ENCODE measurements around the gene UQCC3. TPM values are rescaled to one million over a fixed set of nuclear protein-coding genes. Genes with fewer than 3 reads are reported as not detected.

The UQCC3 gene
- total RNA-seq, 2 donors from 2014 or later: 13.9 to 23.2 TPM

DNA sequence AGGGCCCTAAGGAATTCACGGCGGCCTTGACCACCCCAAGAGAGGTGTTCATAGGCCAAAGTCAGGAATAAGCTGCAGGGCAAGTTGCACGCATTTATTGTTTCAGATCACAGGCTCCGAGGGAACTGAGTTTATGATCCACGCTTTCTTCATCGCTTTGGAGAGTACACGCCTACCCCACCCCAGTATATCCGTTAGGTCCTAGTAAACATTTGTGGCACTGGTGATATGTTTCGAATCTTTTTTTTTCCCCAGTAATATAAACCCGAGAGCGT, 25.9 kb upstream of the UQCC3 start:
- DNase-seq: no peak
- intact Hi-C loops (cut with DNase I): no loop called here
- H3K9me3 ChIP-seq: no peaks in the 10 kb centered on the region
- TF ChIP-seq, protein P1, sequence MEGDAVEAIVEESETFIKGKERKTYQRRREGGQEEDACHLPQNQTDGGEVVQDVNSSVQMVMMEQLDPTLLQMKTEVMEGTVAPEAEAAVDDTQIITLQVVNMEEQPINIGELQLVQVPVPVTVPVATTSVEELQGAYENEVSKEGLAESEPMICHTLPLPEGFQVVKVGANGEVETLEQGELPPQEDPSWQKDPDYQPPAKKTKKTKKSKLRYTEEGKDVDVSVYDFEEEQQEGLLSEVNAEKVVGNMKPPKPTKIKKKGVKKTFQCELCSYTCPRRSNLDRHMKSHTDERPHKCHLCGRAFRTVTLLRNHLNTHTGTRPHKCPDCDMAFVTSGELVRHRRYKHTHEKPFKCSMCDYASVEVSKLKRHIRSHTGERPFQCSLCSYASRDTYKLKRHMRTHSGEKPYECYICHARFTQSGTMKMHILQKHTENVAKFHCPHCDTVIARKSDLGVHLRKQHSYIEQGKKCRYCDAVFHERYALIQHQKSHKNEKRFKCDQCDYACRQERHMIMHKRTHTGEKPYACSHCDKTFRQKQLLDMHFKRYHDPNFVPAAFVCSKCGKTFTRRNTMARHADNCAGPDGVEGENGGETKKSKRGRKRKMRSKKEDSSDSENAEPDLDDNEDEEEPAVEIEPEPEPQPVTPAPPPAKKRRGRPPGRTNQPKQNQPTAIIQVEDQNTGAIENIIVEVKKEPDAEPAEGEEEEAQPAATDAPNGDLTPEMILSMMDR (IDR thresholded peaks at IDR 0.05): no peak
- H3K27ac ChIP-seq: peak overlapping the region; percentile 80
- peaks cover 12% of the 10 kb centered on the region for H3K4me1 ChIP-seq
- no peaks in the 10 kb centered on the region for H3K36me3 ChIP-seq
- peak overlapping the region; percentile 68 to 92 for H3K9ac ChIP-seq (ENCODE audit: low read depth in 2 of 2, low read length in 2 of 2)
- H3K27me3 ChIP-seq: no peaks in the 10 kb centered on the region
- H3K4me3 ChIP-seq: peak overlapping the region; percentile 93

DNA sequence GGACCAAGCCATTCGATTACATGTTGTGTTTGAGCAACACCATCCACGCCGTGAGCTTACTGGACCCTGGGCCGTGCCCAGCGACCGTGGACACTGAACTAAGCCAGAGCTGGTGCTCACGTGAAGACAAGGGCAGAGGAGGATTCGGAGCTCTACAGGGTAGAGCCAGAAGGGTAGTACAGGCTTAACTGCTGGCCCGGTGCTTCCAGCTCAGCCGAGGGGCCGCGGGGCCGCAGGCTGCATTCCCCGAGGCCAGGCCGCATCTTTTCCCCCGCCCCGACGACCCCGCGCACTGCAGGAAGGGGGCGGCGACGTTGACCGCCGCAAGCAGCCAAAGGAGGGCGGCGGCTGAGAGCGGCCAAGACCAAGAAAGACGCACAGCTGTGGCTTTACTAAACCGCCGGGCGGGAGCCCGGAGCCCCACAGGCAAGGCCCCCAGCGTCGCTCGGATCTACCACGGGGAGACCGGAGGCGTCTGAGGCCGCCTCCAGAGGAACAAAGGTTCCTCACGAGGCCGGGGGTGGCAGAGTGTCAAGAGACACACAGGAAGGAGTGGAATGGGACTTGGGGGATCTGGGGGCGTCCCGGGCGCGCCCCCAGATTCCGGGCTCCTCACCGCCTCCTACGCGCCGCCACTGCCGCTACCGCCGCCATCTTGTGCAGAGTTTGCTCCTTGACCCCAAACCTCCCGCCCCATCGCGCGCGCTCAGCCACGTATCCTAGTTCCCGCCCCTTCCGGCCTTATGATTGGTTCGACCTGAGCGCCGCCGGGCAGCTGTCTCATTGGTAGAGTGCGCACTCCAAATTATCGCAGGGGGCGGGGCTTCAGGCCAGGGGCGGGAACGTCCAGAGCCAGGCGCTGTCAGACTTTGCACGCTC, 25.3 kb upstream of the UQCC3 start, which contains the start of gene GANAB:
Gene GANAB (minus strand): TSS at position 668 of the 879 bp plus-strand sequence. CDS start 14 bp downstream, at position 654.
- no peaks in the 10 kb centered on the region for H3K9me3 ChIP-seq
- peak; percentile 100 for DNase-seq
- TF ChIP-seq, protein P1 (IDR thresholded peaks at IDR 0.05): no peak
- peak within 1 kb of the TSS; percentile 93 for H3K4me3 ChIP-seq
- no peaks in the 10 kb centered on the region for H3K27me3 ChIP-seq
- intact Hi-C loops (cut with DNase I): no loop called here
- H3K36me3 ChIP-seq: no peaks in the 10 kb centered on the region
- H3K9ac ChIP-seq (ENCODE audit: low read depth in 2 of 2, low read length in 2 of 2): peak within 1 kb of the TSS; percentile 68 to 92
- peaks cover 12% of the 10 kb centered on the region for H3K4me1 ChIP-seq
- peak within 1 kb of the TSS; percentile 80 for H3K27ac ChIP-seq

DNA sequence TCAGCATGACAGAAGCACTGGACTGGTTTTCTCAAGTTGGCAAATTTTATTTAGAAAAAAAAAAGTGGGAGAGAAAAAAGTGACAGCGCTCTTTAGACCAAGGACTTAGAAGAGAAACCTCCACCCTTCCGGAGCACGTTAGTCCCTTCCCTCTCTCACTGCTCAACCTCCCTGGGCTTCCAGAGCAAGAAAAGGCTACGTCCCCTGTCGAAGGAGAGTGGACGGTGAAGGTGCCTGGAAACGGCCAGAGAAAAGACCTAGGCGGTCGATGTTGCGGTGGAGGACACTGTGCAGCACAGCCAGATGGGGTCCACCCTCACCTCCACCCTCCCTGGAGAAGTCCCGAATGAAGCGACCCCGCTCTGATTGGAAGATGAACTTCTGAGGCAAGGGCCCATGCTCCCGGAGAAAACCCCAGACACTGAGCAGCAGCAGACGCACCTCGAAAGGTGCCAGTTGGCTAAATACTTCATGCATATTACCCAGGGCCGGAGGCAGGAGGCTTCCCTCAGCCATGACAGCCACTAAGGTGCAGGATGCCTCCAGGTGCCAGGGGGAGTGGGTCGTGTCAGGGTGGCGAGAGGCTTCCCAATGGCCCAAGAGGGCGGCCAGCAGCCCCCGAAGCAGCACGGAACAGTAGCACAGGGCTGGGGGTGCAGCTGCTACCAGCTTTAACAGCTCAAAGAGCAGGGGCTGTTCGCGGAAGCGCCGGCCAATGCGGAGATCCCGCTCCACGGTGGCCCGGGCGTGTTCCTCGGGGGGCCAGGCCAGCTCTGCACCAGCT, 24.5 kb upstream of the UQCC3 start:
- no peak overlapping the region for H3K27ac ChIP-seq
- no peak overlapping the region for H3K4me3 ChIP-seq
- H3K4me1 ChIP-seq: peaks cover 16% of the 10 kb centered on the region
- TF ChIP-seq, protein P1 (IDR thresholded peaks at IDR 0.05): no peak
- H3K9me3 ChIP-seq: no peaks in the 10 kb centered on the region
- no peaks in the 10 kb centered on the region for H3K27me3 ChIP-seq
- no peak for DNase-seq
- H3K9ac ChIP-seq (ENCODE audit: low read depth in 2 of 2, low read length in 2 of 2): peak overlapping the region in 1 of 2 donors; percentile 92
- H3K36me3 ChIP-seq: no peaks in the 10 kb centered on the region
- intact Hi-C loops (cut with DNase I): no loop called here

DNA sequence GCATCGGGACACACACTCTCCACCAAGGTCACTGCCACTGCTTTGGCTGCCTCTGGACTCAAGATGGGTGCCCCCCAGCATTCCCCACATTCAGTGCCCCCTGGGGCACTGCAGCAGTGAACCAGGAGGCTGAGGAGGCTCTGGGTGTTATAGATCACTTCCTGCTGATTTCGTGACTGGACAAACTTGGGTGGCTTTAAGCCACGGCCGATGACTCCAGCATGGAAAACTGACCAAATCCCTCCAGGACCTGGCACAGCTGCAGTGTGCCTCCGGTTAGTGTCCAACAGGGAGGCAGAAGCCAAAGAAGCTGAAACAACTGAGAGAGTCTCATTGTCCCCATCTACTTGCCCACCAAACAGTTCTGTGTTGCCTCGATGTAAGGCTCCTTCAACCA, 23.9 kb upstream of the UQCC3 start:
- intact Hi-C loops (cut with DNase I): no loop called here
- Histone ChIP-seq H3K4me3 (no peak overlapping the region), H3K4me1 (peaks cover 20% of the 10 kb centered on the region), H3K36me3 (no peaks in the 10 kb centered on the region), H3K27ac (no peak overlapping the region), H3K9me3 (no peaks in the 10 kb centered on the region), H3K9ac (ENCODE audit: low read depth in 2 of 2, low read length in 2 of 2) (no peak overlapping the region), H3K27me3 (no peaks in the 10 kb centered on the region)
- DNase-seq: no peak
- TF ChIP-seq, protein P1 (IDR thresholded peaks at IDR 0.05): no peak

DNA sequence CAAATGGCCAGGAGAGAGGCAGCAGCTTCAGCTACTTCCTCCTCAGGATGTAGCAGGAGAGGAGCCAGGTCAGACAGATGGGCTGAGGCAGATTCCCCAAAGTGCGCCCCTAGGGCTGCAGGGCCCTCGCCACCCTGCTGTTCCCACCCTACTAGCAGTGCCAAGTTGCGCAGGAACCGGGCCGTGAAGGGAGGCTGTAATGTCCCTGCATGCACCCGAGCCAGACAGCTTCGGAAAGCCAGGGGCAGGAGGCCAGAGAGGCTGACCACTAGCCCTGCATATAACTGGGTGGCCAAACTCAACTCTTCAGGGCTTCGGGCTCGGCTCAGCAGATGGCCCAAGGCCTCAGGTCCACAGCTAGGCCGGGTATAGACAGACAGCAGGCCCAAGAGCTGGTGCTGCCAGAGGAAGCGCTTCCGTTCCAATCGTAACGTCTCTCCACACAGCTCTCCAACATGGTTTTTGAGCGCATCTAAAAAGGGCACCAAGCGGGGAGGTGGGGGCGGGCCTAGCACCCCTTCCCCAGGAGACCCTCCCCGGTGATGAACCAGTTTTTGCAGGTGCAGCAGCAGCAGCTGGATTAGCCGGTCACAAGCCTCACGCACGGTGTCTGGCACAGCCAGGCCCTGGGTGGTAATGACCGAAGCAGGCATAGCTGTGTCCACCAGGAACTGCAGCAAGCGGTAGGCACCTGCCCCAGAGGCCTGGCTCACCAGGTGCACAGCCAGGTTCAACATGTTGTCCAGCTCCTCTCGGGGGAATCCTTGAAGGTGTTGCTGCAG, 23.1 kb upstream of the UQCC3 start:
- Histone ChIP-seq H3K27ac (no peak overlapping the region), H3K9me3 (no peaks in the 10 kb centered on the region), H3K36me3 (no peaks in the 10 kb centered on the region), H3K4me3 (no peak overlapping the region), H3K9ac (ENCODE audit: low read depth in 2 of 2, low read length in 2 of 2) (no peak overlapping the region), H3K27me3 (no peaks in the 10 kb centered on the region), H3K4me1 (peaks cover 20% of the 10 kb centered on the region)
- intact Hi-C loops (cut with DNase I): no loop called here
- no peak for DNase-seq
- TF ChIP-seq, protein P1 (IDR thresholded peaks at IDR 0.05): no peak
